IgD-negative memory B cell (primary cell): Measurements from ENCODE around the gene CCDC97. TPM values are rescaled to one million over a fixed set of nuclear protein-coding genes. Genes with fewer than 3 reads are reported as not detected.
A peak's percentile ranks its signal among the peaks of the same experiment; 100 is the strongest.
"Not testable (repeated sequence)": the region's sequence is repeated elsewhere in the genome, so short reads cannot be mapped to it uniquely, and the experiment has no call there.

Source experiments
- H3K27ac Mint-ChIP-seq, 3 donors: one replicate each; pipeline ENCODE4 v1.8.0; 2020 to 2022; ENCODE audit warnings: mild to moderate bottlenecking in 3 of 3, mixed read lengths in 3 of 3, moderate library complexity in 1 of 3
- H3K27me3 Mint-ChIP-seq: one replicate; pipeline ENCODE4 v1.8.0; 2021; ENCODE audit warnings: mixed read lengths
- H3K36me3 Mint-ChIP-seq: one replicate; pipeline ENCODE4 v1.8.0; 2020; ENCODE audit warnings: mild to moderate bottlenecking, mixed read lengths
- H3K4me1 Mint-ChIP-seq, 3 donors: one replicate each; pipeline ENCODE4 v1.8.0; 2020 to 2022; ENCODE audit warnings: mixed read lengths in 3 of 3, mild to moderate bottlenecking in 1 of 3
- H3K4me3 Mint-ChIP-seq, 4 donors: one replicate each; pipeline ENCODE4 v1.8.0; 2020 to 2022; ENCODE audit warnings: mild to moderate bottlenecking in 4 of 4, mixed read lengths in 4 of 4, moderate library complexity in 3 of 4
- H3K9me3 Mint-ChIP-seq, 3 donors: one replicate each; pipeline ENCODE4 v1.8.0; 2020 to 2021; ENCODE audit warnings: mixed read lengths in 3 of 3, mild to moderate bottlenecking in 1 of 3
- polyA plus RNA-seq: library from polyadenylated mRNA; unstranded; fragments of 300-500 nt; fragmentation: Illumina TruSeq; gene quantifications from one replicate; pipeline ENCODE4 v1.2.3, GENCODE V29; 2021

The CCDC97 gene
- polyA plus RNA-seq, 1 donor from 2014 or later = 34.5 TPM

- Mint-ChIP-seq H3K4me1 (peaks cover 6 to 18% (median 16%) of the 10 kb centered on the region in 3 donors), H3K4me3 (peak overlapping the region; percentile 95 to 99 (median 98)), H3K36me3 (no peaks in the 10 kb centered on the region), H3K27ac (peak overlapping the region; percentile 98 to 100 (median 100)), H3K9me3 (no peaks in the 10 kb centered on the region), H3K27me3 (no peaks in the 10 kb centered on the region)
Measured at GRCh38 chr19:41364524-41365391, 54.8 kb downstream of the CCDC97 start.

GRCh38 chr19:41366089-41366488 is 56.1 kb downstream of the CCDC97 start:
- H3K27me3 Mint-ChIP-seq = no peaks in the 10 kb centered on the region
- H3K4me1 Mint-ChIP-seq = peaks cover 6 to 17% (median 16%) of the 10 kb centered on the region in 3 donors
- no peaks in the 10 kb centered on the region for H3K9me3 Mint-ChIP-seq
- H3K27ac Mint-ChIP-seq = peak overlapping the region in 1 of 3 donors; percentile 98
- H3K4me3 Mint-ChIP-seq = peak overlapping the region in 1 of 4 donors; percentile 95
- no peaks in the 10 kb centered on the region for H3K36me3 Mint-ChIP-seq

GRCh38 chr19:41367848-41368301 is 57.9 kb downstream of the CCDC97 start:
- Mint-ChIP-seq H3K4me1 (peaks cover 6 to 18% (median 11%) of the 10 kb centered on the region in 3 donors), H3K27me3 (no peaks in the 10 kb centered on the region), H3K4me3 (peak overlapping the region in 1 of 4 donors; percentile 34), H3K36me3 (peaks cover 2% of the 10 kb centered on the region), H3K9me3 (no peaks in the 10 kb centered on the region), H3K27ac (no peak overlapping the region)

- Mint-ChIP-seq H3K4me1 (peaks cover 0 to 9% (median 5%) of the 10 kb centered on the region in 3 donors), H3K4me3 (no peak overlapping the region), H3K27me3 (no peaks in the 10 kb centered on the region), H3K9me3 (no peaks in the 10 kb centered on the region), H3K36me3 (peaks cover 3% of the 10 kb centered on the region), H3K27ac (no peak overlapping the region)
Measured at GRCh38 chr19:41369769-41370168, 59.8 kb downstream of the CCDC97 start.

- H3K36me3 Mint-ChIP-seq, H3K27me3 Mint-ChIP-seq, H3K4me1 Mint-ChIP-seq, H3K9me3 Mint-ChIP-seq, H3K27ac Mint-ChIP-seq, H3K4me3 Mint-ChIP-seq: not testable (repeated sequence)
Measured at GRCh38 chr19:41371119-41371518, 61.1 kb downstream of the CCDC97 start.

GRCh38 chr19:41371541-41371940 is 61.6 kb downstream of the CCDC97 start:
- Mint-ChIP-seq H3K27ac (no peak overlapping the region), H3K27me3 (no peaks in the 10 kb centered on the region), H3K36me3 (peaks cover 3% of the 10 kb centered on the region), H3K4me3 (no peak overlapping the region), H3K4me1 (peaks cover 5 to 8% (median 6%) of the 10 kb centered on the region in 3 donors), H3K9me3 (no peaks in the 10 kb centered on the region)

- no peak overlapping the region for H3K27ac Mint-ChIP-seq
- H3K9me3 Mint-ChIP-seq = no peaks in the 10 kb centered on the region
- no peak overlapping the region for H3K4me3 Mint-ChIP-seq
- H3K27me3 Mint-ChIP-seq = peaks cover 5% of the 10 kb centered on the region
- H3K36me3 Mint-ChIP-seq = peaks cover 3% of the 10 kb centered on the region
- H3K4me1 Mint-ChIP-seq = peaks cover 5 to 16% (median 10%) of the 10 kb centered on the region in 3 donors
Measured at GRCh38 chr19:41372501-41372900, 62.5 kb downstream of the CCDC97 start.

- H3K36me3 Mint-ChIP-seq = peaks cover 3% of the 10 kb centered on the region
- no peak overlapping the region for H3K27ac Mint-ChIP-seq
- peaks cover 5% of the 10 kb centered on the region for H3K27me3 Mint-ChIP-seq
- H3K4me3 Mint-ChIP-seq = peak overlapping the region in 1 of 4 donors; percentile 47
- H3K9me3 Mint-ChIP-seq = no peaks in the 10 kb centered on the region
- H3K4me1 Mint-ChIP-seq = peaks cover 10 to 15% (median 14%) of the 10 kb centered on the region in 3 donors
Measured at GRCh38 chr19:41373993-41374392, 64.0 kb downstream of the CCDC97 start.

Other genes with a start within 250 kb of the CCDC97 start
- not detected for gene CYP2A13, start 221.7 kb upstream of the CCDC97 start, polyA plus RNA-seq
- gene CYP2F1, start 195.7 kb upstream of the CCDC97 start, polyA plus RNA-seq = not detected
- not detected for gene CYP2S1, start 117.0 kb upstream of the CCDC97 start, polyA plus RNA-seq
- 0.06 TPM for gene AXL, start 90.9 kb upstream of the CCDC97 start, polyA plus RNA-seq
- 80.9 TPM for gene HNRNPUL1, start 45.8 kb upstream of the CCDC97 start, polyA plus RNA-seq
- gene TGFB1, start 43.8 kb downstream of the CCDC97 start, polyA plus RNA-seq = 49.3 TPM
- 10.5 TPM for gene B9D2, start 54.0 kb downstream of the CCDC97 start, polyA plus RNA-seq
- gene TMEM91, start 66.4 kb downstream of the CCDC97 start, polyA plus RNA-seq = 1.8 TPM
- gene EXOSC5, start 87.2 kb downstream of the CCDC97 start, polyA plus RNA-seq = 75.1 TPM
- gene BCKDHA, start 87.6 kb downstream of the CCDC97 start, polyA plus RNA-seq = 63.4 TPM
- 0.59 TPM for gene B3GNT8, start 117.2 kb downstream of the CCDC97 start, polyA plus RNA-seq
- gene DMAC2, start 129.7 kb downstream of the CCDC97 start, polyA plus RNA-seq = 47.0 TPM
- gene ERICH4, start 133.0 kb downstream of the CCDC97 start, polyA plus RNA-seq = not detected